ENCODE data around the gene ZNF438.
"Not testable (repeated sequence)": the region's sequence is repeated elsewhere in the genome, so short reads cannot be mapped to it uniquely, and the experiment has no call there.

GRCh38 chr10:30795024-30795423, 236.6 kb downstream of the ZNF438 start:
- not testable (repeated sequence) for TF ChIP-seq CTCF (conservative IDR thresholded peaks at IDR 0.05; ENCODE audit: low read depth, low read length); NFE2L2 (IDR thresholded peaks at IDR 0.05; ENCODE audit: low read depth, low read length); RCOR1 (IDR thresholded peaks at IDR 0.05; ENCODE audit: insufficient replicate concordance, low read length); FOS (IDR thresholded peaks at IDR 0.05; ENCODE audit: low read depth, low read length); POLR2A (IDR thresholded peaks at IDR 0.05; ENCODE audit: low read depth, low read length)
